ENCODE data around the gene RIT1.

RIT1 gene

GRCh38 chr1:155884031-155884960, 26.9 kb downstream of the RIT1 start:
- DNase-seq, result no peak
- Histone ChIP-seq H3K27ac (ENCODE audit: low read length) (no peak overlapping the region), H3K4me3 (ENCODE audit: low read length) (no peak overlapping the region)

DNA sequence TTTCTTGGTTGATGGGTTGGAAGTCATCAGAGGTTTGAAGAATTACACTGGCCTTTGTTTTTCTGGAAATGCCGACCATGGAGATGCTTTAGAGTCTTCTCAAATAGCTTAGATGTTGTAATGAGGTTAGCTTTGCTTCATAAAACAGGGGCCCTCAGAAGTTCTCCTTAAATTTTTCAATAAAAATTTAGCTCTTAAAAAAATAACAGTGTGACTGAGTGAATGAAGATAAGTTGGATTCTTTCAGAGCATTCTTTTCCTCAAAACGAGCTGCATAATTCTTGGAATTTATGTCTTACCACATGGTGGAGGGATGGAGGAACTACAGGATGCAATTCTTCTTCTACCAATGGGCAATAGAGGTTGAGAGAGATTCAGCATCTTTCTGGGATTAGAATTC, 28.4 kb downstream of the RIT1 start:
- Histone ChIP-seq H3K36me3 (replicated peaks; ENCODE audit: insufficient read depth, low read length) (no peaks in the 10 kb centered on the region), H2AFZ (ENCODE audit: low read length) (no peak overlapping the region), H3K27me3 (replicated peaks; ENCODE audit: insufficient read depth, low read length) (no peaks in the 10 kb centered on the region), H3K79me2 (ENCODE audit: low read length) (no peaks in the 10 kb centered on the region), H3F3A (ENCODE audit: insufficient read depth, low read length) (no peaks in the 10 kb centered on the region), H3K27ac (ENCODE audit: low read length) (no peak overlapping the region), H3K4me1 (ENCODE audit: low read length) (no peaks in the 10 kb centered on the region), H3K9me3 (replicated peaks; ENCODE audit: insufficient read depth, low read length) (no peaks in the 10 kb centered on the region), H3K9me2 (replicated peaks; ENCODE audit: insufficient read depth, low read length) (no peaks in the 10 kb centered on the region), H4K20me1 (ENCODE audit: insufficient read depth, low read length) (no peaks in the 10 kb centered on the region), H3K4me3 (ENCODE audit: low read length) (no peak overlapping the region), H3K9ac (ENCODE audit: low read length) (no peak overlapping the region), H3K4me2 (ENCODE audit: low read depth, low read length) (no peak overlapping the region)
- DNase-seq, result no peak
- TF ChIP-seq EZH2phosphoT487 (IDR thresholded peaks at IDR 0.05; ENCODE audit: low read length), result no peak
- no peak for TF ChIP-seq EZH2 (optimal IDR thresholded peaks at IDR 0.05; ENCODE audit: low read depth, low read length)
- no peak for TF ChIP-seq CTCF (IDR thresholded peaks at IDR 0.05; ENCODE audit: low read length)

More at GRCh38 chr1:155884031-155884960, 26.9 kb downstream of the RIT1 start:
- Histone ChIP-seq H3F3A (ENCODE audit: insufficient read depth, low read length) (no peaks in the 10 kb centered on the region), H3K79me2 (ENCODE audit: low read length) (no peaks in the 10 kb centered on the region), H3K4me2 (ENCODE audit: low read depth, low read length) (no peak overlapping the region), H3K9ac (ENCODE audit: low read length) (no peak overlapping the region), H4K20me1 (ENCODE audit: insufficient read depth, low read length) (no peaks in the 10 kb centered on the region), H3K4me1 (ENCODE audit: low read length) (no peaks in the 10 kb centered on the region), H2AFZ (ENCODE audit: low read length) (no peak overlapping the region), H3K9me3 (replicated peaks; ENCODE audit: insufficient read depth, low read length) (no peaks in the 10 kb centered on the region), H3K27me3 (replicated peaks; ENCODE audit: insufficient read depth, low read length) (no peaks in the 10 kb centered on the region), H3K36me3 (replicated peaks; ENCODE audit: insufficient read depth, low read length) (no peaks in the 10 kb centered on the region), H3K9me2 (replicated peaks; ENCODE audit: insufficient read depth, low read length) (no peaks in the 10 kb centered on the region)
- TF ChIP-seq EZH2phosphoT487 (IDR thresholded peaks at IDR 0.05; ENCODE audit: low read length), result no peak
- TF ChIP-seq CTCF (IDR thresholded peaks at IDR 0.05; ENCODE audit: low read length), result no peak
- TF ChIP-seq EZH2 (optimal IDR thresholded peaks at IDR 0.05; ENCODE audit: low read depth, low read length), result no peak

DNA sequence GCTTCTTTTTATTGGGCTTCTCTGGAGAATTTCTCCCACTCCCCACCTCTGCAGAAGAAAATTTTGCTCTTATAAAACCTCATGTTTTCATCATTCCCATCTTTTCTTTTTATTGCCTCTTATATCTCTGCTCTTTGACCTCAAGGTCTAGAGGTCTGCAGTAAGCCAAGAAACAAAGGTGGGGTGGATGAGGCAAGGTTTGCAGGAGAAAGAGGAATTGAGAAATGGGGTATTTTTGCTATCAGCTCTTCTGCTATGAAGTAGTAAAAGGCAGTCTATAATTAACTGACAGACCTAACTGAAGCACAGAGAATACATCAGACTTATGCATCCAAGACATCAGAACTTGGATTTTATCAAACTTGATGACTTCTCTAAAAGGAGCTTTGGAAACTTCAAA, 28.9 kb downstream of the RIT1 start:
- H3K27ac ChIP-seq (ENCODE audit: low read length), result no peak overlapping the region
- peak; percentile 20 for DNase-seq
- H3F3A ChIP-seq (ENCODE audit: insufficient read depth, low read length), result no peaks in the 10 kb centered on the region
- H3K9me2 ChIP-seq (replicated peaks; ENCODE audit: insufficient read depth, low read length), result no peaks in the 10 kb centered on the region
- no peaks in the 10 kb centered on the region for H3K36me3 ChIP-seq (replicated peaks; ENCODE audit: insufficient read depth, low read length)
- TF ChIP-seq CTCF (IDR thresholded peaks at IDR 0.05; ENCODE audit: low read length) (no peak), EZH2 (optimal IDR thresholded peaks at IDR 0.05; ENCODE audit: low read depth, low read length) (no peak), EZH2phosphoT487 (IDR thresholded peaks at IDR 0.05; ENCODE audit: low read length) (no peak)
- H3K9me3 ChIP-seq (replicated peaks; ENCODE audit: insufficient read depth, low read length), result no peaks in the 10 kb centered on the region
- H2AFZ ChIP-seq (ENCODE audit: low read length), result no peak overlapping the region
- H3K4me1 ChIP-seq (ENCODE audit: low read length), result no peaks in the 10 kb centered on the region
- no peaks in the 10 kb centered on the region for H3K79me2 ChIP-seq (ENCODE audit: low read length)
- no peak overlapping the region for H3K4me2 ChIP-seq (ENCODE audit: low read depth, low read length)
- H3K9ac ChIP-seq (ENCODE audit: low read length), result no peak overlapping the region
- H4K20me1 ChIP-seq (ENCODE audit: insufficient read depth, low read length), result no peaks in the 10 kb centered on the region
- H3K27me3 ChIP-seq (replicated peaks; ENCODE audit: insufficient read depth, low read length), result no peaks in the 10 kb centered on the region
- no peak overlapping the region for H3K4me3 ChIP-seq (ENCODE audit: low read length)

All from MM.1S (cell line).